ENCODE measurements around the gene PDE11A.

- TF ChIP-seq MAX (IDR thresholded peaks at IDR 0.05) = no peak
- TF ChIP-seq, protein P1, sequence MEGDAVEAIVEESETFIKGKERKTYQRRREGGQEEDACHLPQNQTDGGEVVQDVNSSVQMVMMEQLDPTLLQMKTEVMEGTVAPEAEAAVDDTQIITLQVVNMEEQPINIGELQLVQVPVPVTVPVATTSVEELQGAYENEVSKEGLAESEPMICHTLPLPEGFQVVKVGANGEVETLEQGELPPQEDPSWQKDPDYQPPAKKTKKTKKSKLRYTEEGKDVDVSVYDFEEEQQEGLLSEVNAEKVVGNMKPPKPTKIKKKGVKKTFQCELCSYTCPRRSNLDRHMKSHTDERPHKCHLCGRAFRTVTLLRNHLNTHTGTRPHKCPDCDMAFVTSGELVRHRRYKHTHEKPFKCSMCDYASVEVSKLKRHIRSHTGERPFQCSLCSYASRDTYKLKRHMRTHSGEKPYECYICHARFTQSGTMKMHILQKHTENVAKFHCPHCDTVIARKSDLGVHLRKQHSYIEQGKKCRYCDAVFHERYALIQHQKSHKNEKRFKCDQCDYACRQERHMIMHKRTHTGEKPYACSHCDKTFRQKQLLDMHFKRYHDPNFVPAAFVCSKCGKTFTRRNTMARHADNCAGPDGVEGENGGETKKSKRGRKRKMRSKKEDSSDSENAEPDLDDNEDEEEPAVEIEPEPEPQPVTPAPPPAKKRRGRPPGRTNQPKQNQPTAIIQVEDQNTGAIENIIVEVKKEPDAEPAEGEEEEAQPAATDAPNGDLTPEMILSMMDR (IDR thresholded peaks at IDR 0.05; ENCODE audit: low read depth, low read length, missing input control) = no peak
Observed at GRCh38 chr2:178072000-178072382, 586 bp downstream of the PDE11A start.
